Peyer's patch (tissue), 4 donors: ENCODE measurements around the gene FAM174A. TPM values are rescaled to one million over a fixed set of nuclear protein-coding genes. Genes with fewer than 3 reads are reported as not detected.

Source experiments
- DNase-seq, 3 donors: peaks; one replicate each; pipeline ENCODE4 v3.0.0-alpha.2; 2017 to 2019
- H3K27ac ChIP-seq, 4 donors: fragments of 200-600 bp; sonication (generic); one replicate each; pipeline ENCODE4 v1.5.1; 2016 to 2019
- H3K27me3 ChIP-seq, 2 donors: fragments of 200-600 bp; sonication (generic); one replicate each; pipeline ENCODE4 v1.5.1; 2019
- H3K36me3 ChIP-seq, 3 donors: fragments of 200-600 bp; sonication (generic); one replicate each; pipeline ENCODE4 v1.5.1; 2016 to 2019
- H3K4me1 ChIP-seq, 4 donors: fragments of 200-600 bp; sonication (generic); one replicate each; pipeline ENCODE4 v1.5.1; 2016 to 2019
- H3K4me3 ChIP-seq, 4 donors: fragments of 200-600 bp; sonication (generic); 1 replicate in 3 of 4; 2 replicates in 1 of 4; pipeline ENCODE4 v1.5.1; 2016 to 2019; ENCODE audit warnings: mild to moderate bottlenecking in 1 of 4
- H3K9me3 ChIP-seq, 4 donors: fragments of 200-600 bp; sonication (generic); one replicate each; pipeline ENCODE4 v1.5.1; 2016 to 2019; ENCODE audit warnings: mild to moderate bottlenecking in 1 of 4
- POLR2A ChIP-seq, 2 donors: fragments of 450-650 bp; IDR thresholded peaks; one replicate each; pipeline ENCODE4 v1.5.1; 2017; ENCODE audit warnings: antibody characterized with exemption in 2 of 2, mild to moderate bottlenecking in 2 of 2, moderate library complexity in 2 of 2
- total RNA-seq, 4 donors: library from RNA; depleted of rRNA; stranded (reverse); fragments of >200 nt; gene quantifications; one replicate each; pipeline ENCODE4 v1.1.0, GENCODE V29; 2016
- TF ChIP-seq, protein P1 (sequence below), 6 experiments: fragments of 450-650 bp in 4 of 6; fragments of 200-600 bp in 2 of 6; sonication (generic) in 1 of 6; IDR thresholded peaks; one replicate each; pipeline ENCODE4 v1.5.1; 2017 to 2019; ENCODE audit warnings: antibody characterized with exemption in 6 of 6, mild to moderate bottlenecking in 3 of 6, moderate library complexity in 1 of 6

The FAM174A gene
- 10 to 100 TPM in 3 of 4 donors, 1 to 10 TPM in 1; 2.5 to 19.4 (median 17.2) TPM for total RNA-seq

DNA sequence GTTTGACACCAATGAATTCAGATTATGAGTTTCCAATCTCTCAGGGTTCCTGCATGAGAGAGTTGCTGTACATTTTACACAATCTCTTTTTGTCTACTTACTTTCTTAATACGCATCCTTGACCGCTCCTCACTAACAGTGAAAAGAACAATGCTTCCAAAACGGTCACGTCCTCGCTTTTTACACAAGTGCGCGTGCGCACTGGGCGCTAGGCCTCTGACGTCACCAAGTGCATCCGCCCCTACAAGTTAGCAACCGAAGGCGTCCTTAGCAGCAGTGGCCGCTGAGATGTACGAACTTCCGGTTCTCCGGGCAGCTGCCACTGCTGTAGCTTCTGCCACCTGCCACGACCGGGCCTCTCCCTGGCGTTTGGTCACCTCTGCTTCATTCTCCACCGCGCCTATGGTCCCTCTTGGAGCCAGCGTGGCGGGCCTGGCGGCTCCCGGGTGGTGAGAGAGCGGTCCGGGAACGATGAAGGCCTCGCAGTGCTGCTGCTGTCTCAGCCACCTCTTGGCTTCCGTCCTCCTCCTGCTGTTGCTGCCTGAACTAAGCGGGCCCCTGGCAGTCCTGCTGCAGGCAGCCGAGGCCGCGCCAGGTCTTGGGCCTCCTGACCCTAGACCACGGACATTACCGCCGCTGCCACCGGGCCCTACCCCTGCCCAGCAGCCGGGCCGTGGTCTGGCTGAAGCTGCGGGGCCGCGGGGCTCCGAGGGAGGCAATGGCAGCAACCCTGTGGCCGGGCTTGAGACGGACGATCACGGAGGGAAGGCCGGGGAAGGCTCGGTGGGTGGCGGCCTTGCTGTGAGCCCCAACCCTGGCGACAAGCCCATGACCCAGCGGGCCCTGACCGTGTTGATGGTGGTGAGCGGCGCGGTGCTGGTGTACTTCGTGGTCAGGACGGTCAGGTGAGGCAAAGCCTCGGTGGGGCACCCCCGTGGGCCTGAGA lies at the start of gene FAM174A:
TSS of gene FAM174A (plus strand) at position 315 of the 946 bp plus-strand sequence. CDS start at position 472, 157 bp downstream.
- Histone ChIP-seq H3K4me1 (peaks cover 0 to 16% (median 2%) of the 10 kb centered on the region in 4 donors), H3K36me3 (no peaks in the 10 kb centered on the region), H3K27ac (peak within 1 kb of the TSS; percentile 74 to 89 (median 85)), H3K4me3 (peak within 1 kb of the TSS; percentile 74 to 77 (median 76)), H3K9me3 (peaks cover 0 to 1% (median 0%) of the 10 kb centered on the region in 4 donors), H3K27me3 (no peaks in the 10 kb centered on the region)
- TF ChIP-seq, protein P1, sequence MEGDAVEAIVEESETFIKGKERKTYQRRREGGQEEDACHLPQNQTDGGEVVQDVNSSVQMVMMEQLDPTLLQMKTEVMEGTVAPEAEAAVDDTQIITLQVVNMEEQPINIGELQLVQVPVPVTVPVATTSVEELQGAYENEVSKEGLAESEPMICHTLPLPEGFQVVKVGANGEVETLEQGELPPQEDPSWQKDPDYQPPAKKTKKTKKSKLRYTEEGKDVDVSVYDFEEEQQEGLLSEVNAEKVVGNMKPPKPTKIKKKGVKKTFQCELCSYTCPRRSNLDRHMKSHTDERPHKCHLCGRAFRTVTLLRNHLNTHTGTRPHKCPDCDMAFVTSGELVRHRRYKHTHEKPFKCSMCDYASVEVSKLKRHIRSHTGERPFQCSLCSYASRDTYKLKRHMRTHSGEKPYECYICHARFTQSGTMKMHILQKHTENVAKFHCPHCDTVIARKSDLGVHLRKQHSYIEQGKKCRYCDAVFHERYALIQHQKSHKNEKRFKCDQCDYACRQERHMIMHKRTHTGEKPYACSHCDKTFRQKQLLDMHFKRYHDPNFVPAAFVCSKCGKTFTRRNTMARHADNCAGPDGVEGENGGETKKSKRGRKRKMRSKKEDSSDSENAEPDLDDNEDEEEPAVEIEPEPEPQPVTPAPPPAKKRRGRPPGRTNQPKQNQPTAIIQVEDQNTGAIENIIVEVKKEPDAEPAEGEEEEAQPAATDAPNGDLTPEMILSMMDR (IDR thresholded peaks at IDR 0.05): no peak
- peak; percentile 15 to 39 for TF ChIP-seq POLR2A (IDR thresholded peaks at IDR 0.05)
- peak; percentile 94 to 98 (median 95) for DNase-seq

DNA sequence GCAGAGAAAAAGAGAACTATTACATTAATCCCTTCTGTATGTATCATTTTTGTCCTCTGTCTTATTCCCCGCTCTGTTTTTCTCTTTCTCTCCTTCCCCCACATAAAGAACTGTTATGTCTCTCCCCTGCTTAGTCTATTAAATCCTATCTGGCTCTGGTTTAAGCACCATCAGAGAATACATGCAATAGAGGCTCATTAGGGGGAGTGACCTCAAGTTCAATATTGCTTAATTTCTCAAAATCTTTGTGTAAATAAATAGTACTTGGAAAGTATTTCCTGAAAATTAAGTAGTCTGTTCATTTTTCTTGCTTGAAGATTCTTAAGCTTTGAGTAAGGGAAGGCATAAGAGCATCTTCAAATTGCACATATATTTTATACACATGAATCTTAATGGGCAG lies 41.2 kb upstream of the FAM174A start:
- no peaks in the 10 kb centered on the region for H3K27me3 ChIP-seq
- no peak overlapping the region for H3K27ac ChIP-seq
- H3K4me3 ChIP-seq: no peak overlapping the region
- no peaks in the 10 kb centered on the region for H3K9me3 ChIP-seq
- no peak for DNase-seq
- no peaks in the 10 kb centered on the region for H3K4me1 ChIP-seq
- H3K36me3 ChIP-seq: no peaks in the 10 kb centered on the region
- TF ChIP-seq, protein P1 (IDR thresholded peaks at IDR 0.05): no peak
- no peak for TF ChIP-seq POLR2A (IDR thresholded peaks at IDR 0.05)

GRCh38 chr5:100496296-100496695 lies 38.9 kb upstream of the FAM174A start:
- Histone ChIP-seq H3K27ac (no peak overlapping the region), H3K27me3 (no peaks in the 10 kb centered on the region), H3K4me3 (no peak overlapping the region), H3K4me1 (no peaks in the 10 kb centered on the region), H3K36me3 (no peaks in the 10 kb centered on the region), H3K9me3 (no peaks in the 10 kb centered on the region)
- TF ChIP-seq, protein P1 (IDR thresholded peaks at IDR 0.05): no peak
- TF ChIP-seq POLR2A (IDR thresholded peaks at IDR 0.05): no peak
- no peak for DNase-seq

- no peak for DNase-seq
- H3K36me3 ChIP-seq: no peaks in the 10 kb centered on the region
- no peak overlapping the region for H3K27ac ChIP-seq
- H3K4me3 ChIP-seq: no peak overlapping the region
- TF ChIP-seq, protein P1 (IDR thresholded peaks at IDR 0.05): no peak
- TF ChIP-seq POLR2A (IDR thresholded peaks at IDR 0.05): no peak
- no peaks in the 10 kb centered on the region for H3K9me3 ChIP-seq
- no peaks in the 10 kb centered on the region for H3K27me3 ChIP-seq
- no peaks in the 10 kb centered on the region for H3K4me1 ChIP-seq
Measured at GRCh38 chr5:100502684-100503083, 32.5 kb upstream of the FAM174A start.

GRCh38 chr5:100505984-100506670 lies 29.0 kb upstream of the FAM174A start:
- no peak overlapping the region for H3K4me3 ChIP-seq
- no peak overlapping the region for H3K27ac ChIP-seq
- DNase-seq: no peak
- no peaks in the 10 kb centered on the region for H3K4me1 ChIP-seq
- H3K9me3 ChIP-seq: no peaks in the 10 kb centered on the region
- TF ChIP-seq, protein P1 (IDR thresholded peaks at IDR 0.05): no peak
- TF ChIP-seq POLR2A (IDR thresholded peaks at IDR 0.05): no peak
- H3K36me3 ChIP-seq: no peaks in the 10 kb centered on the region
- no peaks in the 10 kb centered on the region for H3K27me3 ChIP-seq
